ENCODE measurements around the gene CCL8.

CCL8 gene

GRCh38 chr17:34301986-34302385 lies 17.2 kb upstream of the CCL8 start:
- no peak overlapping the region for H3K9ac ChIP-seq (ENCODE audit: low read length)
- no peak overlapping the region for H3K27ac ChIP-seq (ENCODE audit: low read depth, low read length)
- H3K27me3 ChIP-seq (ENCODE audit: insufficient read depth, low read length) = no peaks in the 10 kb centered on the region
- H4K12ac ChIP-seq (ENCODE audit: low read depth, low read length) = no peak overlapping the region
- no peak overlapping the region for H4K91ac ChIP-seq (ENCODE audit: low read depth, low read length)
- H3K4me3 ChIP-seq (ENCODE audit: low read depth, low read length) = no peak overlapping the region
- no peak overlapping the region for H3K18ac ChIP-seq (ENCODE audit: low read length)
- H3K14ac ChIP-seq (ENCODE audit: low read length) = no peak overlapping the region
- H2AFZ ChIP-seq (ENCODE audit: insufficient read depth, low read length, poor library complexity) = no peak overlapping the region
- DNase-seq = no peak
- no peak overlapping the region for H2BK5ac ChIP-seq (ENCODE audit: low read depth, low read length, poor library complexity)
- H2AK5ac ChIP-seq (ENCODE audit: low read length) = no peak overlapping the region
- H3K36me3 ChIP-seq (ENCODE audit: control insufficient read depth in 1 of 2, insufficient read depth in 2 of 2, low read length in 2 of 2) = no peaks in the 10 kb centered on the region
- no peak overlapping the region for H3K4me2 ChIP-seq (ENCODE audit: low read length)
- H2BK120ac ChIP-seq (ENCODE audit: insufficient read depth, low read length, poor library complexity) = no peak overlapping the region
- H3K9me3 ChIP-seq (ENCODE audit: insufficient read depth, low read depth, low read length) = no peaks in the 10 kb centered on the region
- H3K4me1 ChIP-seq (ENCODE audit: control insufficient read depth in 1 of 2, insufficient read depth in 2 of 2, low read length in 2 of 2) = peaks cover 4 to 6% of the 10 kb centered on the region in 2 experiments
- peak overlapping the region; percentile 53 for H3K23ac ChIP-seq (ENCODE audit: low read length)
- no peaks in the 10 kb centered on the region for H3K79me2 ChIP-seq (ENCODE audit: control insufficient read depth, insufficient read depth, low read length, poor library complexity)
- no peak overlapping the region for H3K4ac ChIP-seq (ENCODE audit: low read depth, low read length)
- peaks cover 1% of the 10 kb centered on the region for H3K79me1 ChIP-seq (ENCODE audit: low read length)
- WGBS (ENCODE audit: extremely low coverage, insufficient coverage, insufficient read length) = no CpG with 5 or more reads among the region's 2 CpGs
- no peak overlapping the region for H4K8ac ChIP-seq (ENCODE audit: low read depth, low read length)
- H2BK12ac ChIP-seq (ENCODE audit: low read length) = no peak overlapping the region

- no CpG with 5 or more reads among the region's 1 CpG for WGBS (ENCODE audit: extremely low coverage, insufficient coverage, insufficient read length)
Observed at GRCh38 chr17:34302636-34303035, 16.6 kb upstream of the CCL8 start.

GRCh38 chr17:34303606-34304005 lies 15.6 kb upstream of the CCL8 start:
- no peak overlapping the region for H4K12ac ChIP-seq (ENCODE audit: low read depth, low read length)
- no peak overlapping the region for H2BK120ac ChIP-seq (ENCODE audit: insufficient read depth, low read length, poor library complexity)
- no peak overlapping the region for H4K91ac ChIP-seq (ENCODE audit: low read depth, low read length)
- H2BK5ac ChIP-seq (ENCODE audit: low read depth, low read length, poor library complexity) = no peak overlapping the region
- no peaks in the 10 kb centered on the region for H3K36me3 ChIP-seq (ENCODE audit: control insufficient read depth in 1 of 2, insufficient read depth in 2 of 2, low read length in 2 of 2)
- no peak overlapping the region for H2AFZ ChIP-seq (ENCODE audit: insufficient read depth, low read length, poor library complexity)
- no peak overlapping the region for H3K18ac ChIP-seq (ENCODE audit: low read length)
- no peak overlapping the region for H3K4ac ChIP-seq (ENCODE audit: low read depth, low read length)
- DNase-seq = no peak
- H3K9me3 ChIP-seq (ENCODE audit: insufficient read depth, low read depth, low read length) = no peaks in the 10 kb centered on the region
- H2AK5ac ChIP-seq (ENCODE audit: low read length) = no peak overlapping the region
- no peaks in the 10 kb centered on the region for H3K27me3 ChIP-seq (ENCODE audit: insufficient read depth, low read length)
- no peak overlapping the region for H2BK12ac ChIP-seq (ENCODE audit: low read length)
- no peaks in the 10 kb centered on the region for H3K79me2 ChIP-seq (ENCODE audit: control insufficient read depth, insufficient read depth, low read length, poor library complexity)
- no CpG with 5 or more reads among the region's 2 CpGs for WGBS (ENCODE audit: extremely low coverage, insufficient coverage, insufficient read length)
- no peak overlapping the region for H3K9ac ChIP-seq (ENCODE audit: low read length)
- peaks cover 4 to 6% of the 10 kb centered on the region in 2 experiments for H3K4me1 ChIP-seq (ENCODE audit: control insufficient read depth in 1 of 2, insufficient read depth in 2 of 2, low read length in 2 of 2)
- no peak overlapping the region for H4K8ac ChIP-seq (ENCODE audit: low read depth, low read length)
- no peak overlapping the region for H3K23ac ChIP-seq (ENCODE audit: low read length)
- H3K27ac ChIP-seq (ENCODE audit: low read depth, low read length) = no peak overlapping the region
- H3K14ac ChIP-seq (ENCODE audit: low read length) = no peak overlapping the region
- peaks cover 1% of the 10 kb centered on the region for H3K79me1 ChIP-seq (ENCODE audit: low read length)
- H3K4me2 ChIP-seq (ENCODE audit: low read length) = no peak overlapping the region
- no peak overlapping the region for H3K4me3 ChIP-seq (ENCODE audit: low read depth, low read length)

More at GRCh38 chr17:34302636-34303035, 16.6 kb upstream of the CCL8 start:
- no peak overlapping the region for H4K91ac ChIP-seq (ENCODE audit: low read depth, low read length)
- no peak overlapping the region for H3K9ac ChIP-seq (ENCODE audit: low read length)
- no peak overlapping the region for H4K12ac ChIP-seq (ENCODE audit: low read depth, low read length)
- no peak overlapping the region for H3K4me3 ChIP-seq (ENCODE audit: low read depth, low read length)
- H2AK5ac ChIP-seq (ENCODE audit: low read length) = no peak overlapping the region
- H3K4me1 ChIP-seq (ENCODE audit: control insufficient read depth in 1 of 2, insufficient read depth in 2 of 2, low read length in 2 of 2) = peaks cover 4 to 6% of the 10 kb centered on the region in 2 experiments
- H3K27me3 ChIP-seq (ENCODE audit: insufficient read depth, low read length) = no peaks in the 10 kb centered on the region
- peaks cover 1% of the 10 kb centered on the region for H3K79me1 ChIP-seq (ENCODE audit: low read length)
- H2BK12ac ChIP-seq (ENCODE audit: low read length) = no peak overlapping the region
- H3K9me3 ChIP-seq (ENCODE audit: insufficient read depth, low read depth, low read length) = no peaks in the 10 kb centered on the region
- H3K36me3 ChIP-seq (ENCODE audit: control insufficient read depth in 1 of 2, insufficient read depth in 2 of 2, low read length in 2 of 2) = no peaks in the 10 kb centered on the region
- H3K4me2 ChIP-seq (ENCODE audit: low read length) = no peak overlapping the region
- H2AFZ ChIP-seq (ENCODE audit: insufficient read depth, low read length, poor library complexity) = no peak overlapping the region
- no peak overlapping the region for H3K14ac ChIP-seq (ENCODE audit: low read length)
- no peak overlapping the region for H3K23ac ChIP-seq (ENCODE audit: low read length)
- no peaks in the 10 kb centered on the region for H3K79me2 ChIP-seq (ENCODE audit: control insufficient read depth, insufficient read depth, low read length, poor library complexity)
- no peak overlapping the region for H3K4ac ChIP-seq (ENCODE audit: low read depth, low read length)
- no peak for DNase-seq
- no peak overlapping the region for H4K8ac ChIP-seq (ENCODE audit: low read depth, low read length)
- H3K18ac ChIP-seq (ENCODE audit: low read length) = no peak overlapping the region
- no peak overlapping the region for H3K27ac ChIP-seq (ENCODE audit: low read depth, low read length)
- H2BK5ac ChIP-seq (ENCODE audit: low read depth, low read length, poor library complexity) = no peak overlapping the region
- no peak overlapping the region for H2BK120ac ChIP-seq (ENCODE audit: insufficient read depth, low read length, poor library complexity)

DNA sequence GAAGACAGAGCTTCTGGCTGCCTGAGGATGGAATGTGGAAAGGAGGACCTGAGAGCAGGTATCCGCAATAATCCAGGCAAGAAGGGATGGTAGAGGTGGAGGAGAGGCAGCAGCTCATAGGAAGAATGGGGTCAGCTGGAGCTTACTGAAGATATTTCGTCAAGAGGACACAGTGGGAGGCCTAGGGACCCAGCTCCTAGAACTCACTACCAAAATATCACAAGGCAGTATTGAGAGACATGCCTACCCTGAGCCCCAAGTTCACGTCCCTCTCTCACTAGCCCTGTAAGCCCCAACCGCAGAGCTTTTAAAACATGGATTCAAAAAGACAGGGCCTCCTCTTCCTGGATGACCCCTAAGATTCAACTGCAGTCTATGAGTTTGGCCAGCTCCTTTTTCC lies 14.2 kb upstream of the CCL8 start:
- no peak overlapping the region for H3K27ac ChIP-seq (ENCODE audit: low read depth, low read length)
- no peak for DNase-seq
- H3K36me3 ChIP-seq (ENCODE audit: control insufficient read depth in 1 of 2, insufficient read depth in 2 of 2, low read length in 2 of 2) = no peaks in the 10 kb centered on the region
- H3K18ac ChIP-seq (ENCODE audit: low read length) = no peak overlapping the region
- H3K79me1 ChIP-seq (ENCODE audit: low read length) = no peaks in the 10 kb centered on the region
- peaks cover 4 to 6% of the 10 kb centered on the region in 2 experiments for H3K4me1 ChIP-seq (ENCODE audit: control insufficient read depth in 1 of 2, insufficient read depth in 2 of 2, low read length in 2 of 2)
- H3K4me2 ChIP-seq (ENCODE audit: low read length) = no peak overlapping the region
- H3K23ac ChIP-seq (ENCODE audit: low read length) = no peak overlapping the region
- H2BK120ac ChIP-seq (ENCODE audit: insufficient read depth, low read length, poor library complexity) = no peak overlapping the region
- H4K8ac ChIP-seq (ENCODE audit: low read depth, low read length) = no peak overlapping the region
- no peak overlapping the region for H3K4ac ChIP-seq (ENCODE audit: low read depth, low read length)
- no peak overlapping the region for H2BK5ac ChIP-seq (ENCODE audit: low read depth, low read length, poor library complexity)
- H3K79me2 ChIP-seq (ENCODE audit: control insufficient read depth, insufficient read depth, low read length, poor library complexity) = no peaks in the 10 kb centered on the region
- no peak overlapping the region for H3K4me3 ChIP-seq (ENCODE audit: low read depth, low read length)
- no CpG with 5 or more reads among the region's 4 CpGs for WGBS (ENCODE audit: extremely low coverage, insufficient coverage, insufficient read length)
- no peak overlapping the region for H2AFZ ChIP-seq (ENCODE audit: insufficient read depth, low read length, poor library complexity)
- no peak overlapping the region for H4K91ac ChIP-seq (ENCODE audit: low read depth, low read length)
- H4K12ac ChIP-seq (ENCODE audit: low read depth, low read length) = no peak overlapping the region
- no peak overlapping the region for H2AK5ac ChIP-seq (ENCODE audit: low read length)
- H3K9ac ChIP-seq (ENCODE audit: low read length) = no peak overlapping the region
- no peak overlapping the region for H3K14ac ChIP-seq (ENCODE audit: low read length)
- no peaks in the 10 kb centered on the region for H3K27me3 ChIP-seq (ENCODE audit: insufficient read depth, low read length)
- no peaks in the 10 kb centered on the region for H3K9me3 ChIP-seq (ENCODE audit: insufficient read depth, low read depth, low read length)
- no peak overlapping the region for H2BK12ac ChIP-seq (ENCODE audit: low read length)

Data from trophoblast cell (in vitro differentiated cells and primary cell).